ENCODE data around the gene TBL1X. TPM values are rescaled to one million over a fixed set of nuclear protein-coding genes. Genes with fewer than 3 reads are reported as not detected.

Gene TBL1X
- total and polyA plus RNA-seq, 4 donors = 10.1 to 16.0 (median 13.5) TPM

DNA sequence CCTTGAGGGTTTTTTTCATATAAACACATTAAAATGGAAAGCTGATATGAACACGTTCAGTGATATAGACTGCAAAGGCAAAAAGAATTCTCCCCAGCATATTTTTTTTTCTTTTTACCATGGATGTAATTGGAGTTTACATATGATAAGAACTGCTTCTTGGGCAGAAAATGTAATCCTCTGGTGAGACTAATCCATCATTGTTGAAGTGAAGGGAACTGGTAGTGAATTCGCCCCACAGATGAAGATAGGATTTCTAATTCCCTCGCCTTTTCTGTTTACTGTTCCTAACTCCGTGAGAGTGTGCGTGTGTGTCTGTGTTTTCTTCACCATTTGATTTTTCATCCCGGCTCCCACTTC is 211.9 kb downstream of the TBL1X start:
- Histone ChIP-seq H3K36me3 (ENCODE audit: control insufficient read depth, insufficient read depth, low read length) (no peaks in the 10 kb centered on the region), H3K27me3 (ENCODE audit: control insufficient read depth, insufficient read depth, low read length) (no peaks in the 10 kb centered on the region), H3K4me3 (ENCODE audit: low read depth, low read length) (no peak overlapping the region), H3K27ac (ENCODE audit: low read depth, low read length) (no peak overlapping the region), H3K4me1 (ENCODE audit: control insufficient read depth, insufficient read depth, low read length) (no peaks in the 10 kb centered on the region), H3K9me3 (ENCODE audit: control insufficient read depth, insufficient read depth, low read length) (no peaks in the 10 kb centered on the region)
- DNase-seq (ENCODE audit: low read depth in 4 of 6, low spot score in 6 of 6) = no peak
- no CpG with 5 or more reads among the region's 6 CpGs for WGBS (ENCODE audit: insufficient coverage)

DNA sequence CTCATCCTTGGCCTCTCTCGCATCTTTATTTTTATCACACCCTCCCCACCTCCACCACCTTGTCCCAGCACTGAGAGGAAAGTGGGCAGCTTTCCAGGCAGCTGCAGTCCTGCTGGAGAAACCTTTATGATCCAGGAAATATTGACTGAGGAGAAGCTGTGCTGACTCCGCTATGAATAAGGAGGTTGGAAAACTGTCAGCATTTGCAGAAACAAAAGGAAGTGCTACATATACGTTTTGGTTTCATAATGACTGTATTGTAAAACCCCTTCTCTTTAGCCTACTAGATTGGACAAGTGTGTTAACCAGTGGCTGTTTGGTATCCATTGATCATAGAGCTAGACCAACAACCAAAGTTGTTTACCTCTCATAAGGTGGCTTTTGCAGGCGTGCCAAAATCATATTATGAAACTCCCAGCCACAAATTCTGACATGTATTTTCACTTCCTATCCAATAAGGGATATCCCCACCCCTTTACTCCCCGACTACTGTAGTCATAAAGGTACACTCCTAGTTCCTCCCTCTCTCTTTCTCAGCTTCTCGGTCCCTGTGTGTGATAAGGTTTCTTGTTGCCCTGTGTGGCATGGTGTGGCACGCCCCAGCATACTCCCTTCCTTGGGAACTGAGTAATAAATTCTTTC is 212.4 kb downstream of the TBL1X start:
- DNase-seq (ENCODE audit: low read depth in 4 of 6, low spot score in 6 of 6) = peak in 1 of 6 donors; percentile 15
- H3K27ac ChIP-seq (ENCODE audit: low read depth, low read length) = no peak overlapping the region
- H3K4me1 ChIP-seq (ENCODE audit: control insufficient read depth, insufficient read depth, low read length) = no peaks in the 10 kb centered on the region
- no peaks in the 10 kb centered on the region for H3K36me3 ChIP-seq (ENCODE audit: control insufficient read depth, insufficient read depth, low read length)
- H3K27me3 ChIP-seq (ENCODE audit: control insufficient read depth, insufficient read depth, low read length) = no peaks in the 10 kb centered on the region
- no peaks in the 10 kb centered on the region for H3K9me3 ChIP-seq (ENCODE audit: control insufficient read depth, insufficient read depth, low read length)
- H3K4me3 ChIP-seq (ENCODE audit: low read depth, low read length) = no peak overlapping the region
- WGBS (ENCODE audit: insufficient coverage) = 62% methylated on average over 2 of the region's 7 CpGs

DNA sequence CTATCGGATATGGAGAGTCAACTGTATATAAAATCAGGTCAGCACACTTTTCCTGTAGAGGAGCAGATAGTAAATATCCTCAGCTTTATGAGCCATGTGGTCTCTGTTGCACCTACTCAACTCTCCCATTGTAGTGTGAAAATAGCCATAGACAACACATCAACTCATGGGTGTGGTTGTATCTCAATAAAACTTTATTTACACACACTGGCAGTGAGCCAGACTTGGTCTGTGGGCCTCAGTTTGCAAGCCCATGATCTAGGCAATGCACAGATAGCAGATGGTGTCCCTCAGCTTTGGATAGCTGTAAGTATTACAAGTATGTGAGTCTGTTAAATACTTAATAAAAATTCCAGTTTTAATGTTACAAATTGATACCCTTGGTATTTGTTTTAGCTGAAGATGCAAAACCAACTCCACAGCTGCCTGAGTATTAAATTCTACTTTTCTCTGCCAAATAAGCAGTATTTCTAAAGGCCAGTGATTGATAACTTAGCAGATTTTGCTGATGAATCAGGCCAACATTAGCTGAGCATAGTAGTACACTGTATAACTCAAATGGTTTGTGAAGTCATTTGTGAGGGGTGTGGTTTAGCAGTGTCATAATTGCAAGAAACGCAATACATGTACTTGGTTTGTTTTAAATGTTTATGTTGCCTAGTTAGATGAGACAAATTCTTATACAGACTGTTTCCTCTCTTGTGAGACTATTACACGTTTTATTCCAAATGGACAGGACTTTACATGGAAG is 213.5 kb downstream of the TBL1X start:
- no CpG with 5 or more reads among the region's 3 CpGs for WGBS (ENCODE audit: insufficient coverage)
- Histone ChIP-seq H3K4me1 (ENCODE audit: control insufficient read depth, insufficient read depth, low read length) (no peaks in the 10 kb centered on the region), H3K9me3 (ENCODE audit: control insufficient read depth, insufficient read depth, low read length) (no peaks in the 10 kb centered on the region), H3K27me3 (ENCODE audit: control insufficient read depth, insufficient read depth, low read length) (peaks cover 3% of the 10 kb centered on the region), H3K36me3 (ENCODE audit: control insufficient read depth, insufficient read depth, low read length) (no peaks in the 10 kb centered on the region), H3K4me3 (ENCODE audit: low read depth, low read length) (no peak overlapping the region), H3K27ac (ENCODE audit: low read depth, low read length) (no peak overlapping the region)
- no peak for DNase-seq (ENCODE audit: low read depth in 4 of 6, low spot score in 6 of 6)

DNA sequence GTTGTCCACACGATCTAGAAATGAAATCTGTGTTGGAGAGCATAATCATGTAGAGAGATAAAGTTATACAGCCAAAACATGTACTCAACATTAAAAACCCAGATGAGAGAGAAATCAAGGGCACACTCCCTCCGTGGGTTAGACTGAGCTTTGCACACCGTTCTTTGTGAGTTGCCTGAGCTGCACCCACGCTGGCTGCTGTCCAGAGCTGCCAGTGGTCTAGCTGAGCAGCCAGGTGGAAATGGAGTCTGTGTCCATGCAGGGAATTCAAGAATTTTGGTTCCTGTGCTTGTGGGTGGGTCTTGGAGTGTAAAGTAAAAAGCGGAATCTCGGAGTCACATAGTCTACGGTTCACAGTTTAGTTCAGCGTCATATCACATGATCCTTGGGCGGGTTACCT is 216.2 kb downstream of the TBL1X start:
- peaks cover 8% of the 10 kb centered on the region for H3K27me3 ChIP-seq (ENCODE audit: control insufficient read depth, insufficient read depth, low read length)
- H3K4me1 ChIP-seq (ENCODE audit: control insufficient read depth, insufficient read depth, low read length) = no peaks in the 10 kb centered on the region
- no peaks in the 10 kb centered on the region for H3K36me3 ChIP-seq (ENCODE audit: control insufficient read depth, insufficient read depth, low read length)
- no peak for DNase-seq (ENCODE audit: low read depth in 4 of 6, low spot score in 6 of 6)
- WGBS (ENCODE audit: insufficient coverage) = 60% methylated on average over 3 of the region's 9 CpGs
- no peak overlapping the region for H3K27ac ChIP-seq (ENCODE audit: low read depth, low read length)
- no peaks in the 10 kb centered on the region for H3K9me3 ChIP-seq (ENCODE audit: control insufficient read depth, insufficient read depth, low read length)
- H3K4me3 ChIP-seq (ENCODE audit: low read depth, low read length) = no peak overlapping the region

DNA sequence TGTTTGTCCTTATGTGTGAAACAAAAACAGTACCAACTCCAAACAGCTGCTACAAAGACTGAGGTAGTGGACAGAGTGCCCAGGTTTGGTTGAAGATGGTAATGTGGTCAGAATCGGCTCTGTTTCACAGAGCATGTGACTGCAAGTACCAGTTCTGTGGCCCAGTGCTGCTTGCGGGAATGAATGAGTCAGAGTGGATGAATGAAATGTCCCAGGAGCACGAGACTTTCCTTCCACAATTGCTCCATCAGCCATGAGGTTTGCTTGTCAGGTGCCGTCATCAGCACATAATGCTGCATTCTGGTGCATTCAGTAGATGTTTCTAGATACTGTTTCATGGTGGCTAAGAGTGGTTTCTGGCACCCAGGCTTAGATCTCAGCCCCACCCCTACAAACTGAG is 216.6 kb downstream of the TBL1X start:
- H3K27me3 ChIP-seq (ENCODE audit: control insufficient read depth, insufficient read depth, low read length) = peaks cover 8% of the 10 kb centered on the region
- no peaks in the 10 kb centered on the region for H3K9me3 ChIP-seq (ENCODE audit: control insufficient read depth, insufficient read depth, low read length)
- H3K27ac ChIP-seq (ENCODE audit: low read depth, low read length) = no peak overlapping the region
- peaks cover 3% of the 10 kb centered on the region for H3K36me3 ChIP-seq (ENCODE audit: control insufficient read depth, insufficient read depth, low read length)
- 69% methylated on average over 3 of the region's 4 CpGs for WGBS (ENCODE audit: insufficient coverage)
- H3K4me3 ChIP-seq (ENCODE audit: low read depth, low read length) = no peak overlapping the region
- H3K4me1 ChIP-seq (ENCODE audit: control insufficient read depth, insufficient read depth, low read length) = no peaks in the 10 kb centered on the region
- no peak for DNase-seq (ENCODE audit: low read depth in 4 of 6, low spot score in 6 of 6)

DNA sequence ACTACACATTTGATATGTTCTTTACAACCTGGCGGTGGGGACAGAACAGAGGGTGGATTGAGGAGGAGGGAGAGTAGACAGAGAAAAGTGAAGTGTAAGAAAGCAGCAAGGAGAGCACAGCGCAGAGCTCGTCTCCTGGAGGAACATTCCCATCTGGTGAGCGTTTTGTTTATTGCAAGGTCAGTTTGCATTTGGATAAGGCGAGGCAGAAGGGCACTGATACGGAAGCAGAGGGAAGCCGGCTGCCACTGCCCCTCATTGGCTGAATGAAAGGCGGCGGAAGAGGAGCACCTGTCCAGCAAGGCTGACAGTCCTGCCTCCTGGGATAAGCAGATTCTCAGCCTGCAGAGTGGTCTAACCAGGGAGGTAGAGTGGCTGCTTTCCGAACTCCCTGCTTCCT is 217.6 kb downstream of the TBL1X start:
- 46% methylated on average over 9 of the region's 10 CpGs for WGBS (ENCODE audit: insufficient coverage)
- Histone ChIP-seq H3K4me3 (ENCODE audit: low read depth, low read length) (no peak overlapping the region), H3K4me1 (ENCODE audit: control insufficient read depth, insufficient read depth, low read length) (no peaks in the 10 kb centered on the region), H3K9me3 (ENCODE audit: control insufficient read depth, insufficient read depth, low read length) (no peaks in the 10 kb centered on the region), H3K27ac (ENCODE audit: low read depth, low read length) (no peak overlapping the region), H3K27me3 (ENCODE audit: control insufficient read depth, insufficient read depth, low read length) (peaks cover 8% of the 10 kb centered on the region), H3K36me3 (ENCODE audit: control insufficient read depth, insufficient read depth, low read length) (peaks cover 3% of the 10 kb centered on the region)
- DNase-seq (ENCODE audit: low read depth in 4 of 6, low spot score in 6 of 6) = peak in 3 of 6 donors; percentile 19 to 78 (median 49)

DNA sequence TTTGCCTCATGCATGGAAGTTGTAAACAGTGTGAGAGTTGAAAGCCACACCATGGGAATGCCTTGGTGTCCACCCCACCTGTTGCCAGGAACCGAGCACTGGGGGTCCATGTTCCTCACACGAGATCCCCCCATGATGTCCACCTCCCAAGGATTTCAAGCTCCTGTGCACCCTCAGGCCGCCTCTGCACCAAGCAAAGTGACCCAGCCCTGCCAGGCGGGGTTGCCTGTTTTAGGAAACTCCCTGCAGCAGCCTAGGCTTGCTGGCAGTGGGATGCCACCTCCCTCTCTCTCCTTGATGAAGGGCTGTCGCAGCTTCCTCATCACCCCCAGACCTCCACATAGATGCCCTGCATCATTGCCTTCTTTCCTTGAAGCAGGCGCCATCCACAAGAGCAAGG is 218.0 kb downstream of the TBL1X start:
- Histone ChIP-seq H3K36me3 (ENCODE audit: control insufficient read depth, insufficient read depth, low read length) (peaks cover 3% of the 10 kb centered on the region), H3K27ac (ENCODE audit: low read depth, low read length) (no peak overlapping the region), H3K4me1 (ENCODE audit: control insufficient read depth, insufficient read depth, low read length) (no peaks in the 10 kb centered on the region), H3K9me3 (ENCODE audit: control insufficient read depth, insufficient read depth, low read length) (no peaks in the 10 kb centered on the region), H3K27me3 (ENCODE audit: control insufficient read depth, insufficient read depth, low read length) (peaks cover 8% of the 10 kb centered on the region), H3K4me3 (ENCODE audit: low read depth, low read length) (no peak overlapping the region)
- no peak for DNase-seq (ENCODE audit: low read depth in 4 of 6, low spot score in 6 of 6)
- WGBS (ENCODE audit: insufficient coverage) = 79% methylated on average over 6 of the region's 6 CpGs

DNA sequence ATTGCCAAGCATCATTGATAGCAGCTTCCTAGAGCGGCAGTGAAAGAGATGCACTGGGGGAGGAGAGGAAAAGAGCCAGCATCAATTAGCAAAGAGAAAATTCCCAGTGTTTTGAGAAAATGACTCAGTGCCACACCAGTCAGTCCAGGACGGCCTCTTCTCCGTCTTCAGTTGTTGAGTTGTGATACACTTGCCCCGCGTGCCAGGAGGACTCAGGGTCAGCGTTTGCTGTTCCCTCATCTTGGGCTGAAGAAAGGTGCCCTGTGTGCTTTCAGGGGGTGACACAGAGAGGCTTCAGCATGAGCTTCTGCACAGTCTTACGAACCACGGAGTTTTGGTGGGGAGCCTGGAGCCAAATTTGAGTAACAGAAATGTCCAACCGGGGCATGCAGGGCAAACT is 218.5 kb downstream of the TBL1X start:
- DNase-seq (ENCODE audit: low read depth in 4 of 6, low spot score in 6 of 6) = no peak
- H3K27me3 ChIP-seq (ENCODE audit: control insufficient read depth, insufficient read depth, low read length) = peaks cover 8% of the 10 kb centered on the region
- no peak overlapping the region for H3K27ac ChIP-seq (ENCODE audit: low read depth, low read length)
- peaks cover 3% of the 10 kb centered on the region for H3K36me3 ChIP-seq (ENCODE audit: control insufficient read depth, insufficient read depth, low read length)
- no peaks in the 10 kb centered on the region for H3K9me3 ChIP-seq (ENCODE audit: control insufficient read depth, insufficient read depth, low read length)
- H3K4me1 ChIP-seq (ENCODE audit: control insufficient read depth, insufficient read depth, low read length) = no peaks in the 10 kb centered on the region
- no peak overlapping the region for H3K4me3 ChIP-seq (ENCODE audit: low read depth, low read length)
- WGBS (ENCODE audit: insufficient coverage) = 63% methylated on average over 5 of the region's 9 CpGs

DNA sequence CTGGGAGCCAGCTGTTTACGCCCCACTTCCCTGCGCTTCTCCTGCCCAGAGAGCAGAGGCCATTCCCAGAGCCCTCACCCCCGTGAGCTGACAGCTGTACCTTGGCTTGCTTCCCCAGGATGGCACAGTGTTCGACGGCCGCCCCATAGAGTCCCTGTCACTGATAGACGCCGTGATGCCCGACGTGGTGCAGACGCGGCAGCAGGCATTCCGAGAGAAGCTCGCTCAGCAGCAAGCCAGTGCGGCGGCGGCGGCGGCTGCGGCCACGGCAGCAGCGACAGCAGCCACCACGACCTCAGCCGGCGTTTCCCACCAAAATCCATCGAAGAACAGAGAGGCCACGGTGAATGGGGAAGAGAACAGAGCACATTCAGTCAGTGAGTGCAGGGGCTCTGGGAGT is 223.0 kb downstream of the TBL1X start:
- 90% methylated on average over 27 of the region's 27 CpGs for WGBS (ENCODE audit: insufficient coverage)
- no peak overlapping the region for H3K27ac ChIP-seq (ENCODE audit: low read depth, low read length)
- H3K36me3 ChIP-seq (ENCODE audit: control insufficient read depth, insufficient read depth, low read length) = peaks cover 8% of the 10 kb centered on the region
- no peaks in the 10 kb centered on the region for H3K9me3 ChIP-seq (ENCODE audit: control insufficient read depth, insufficient read depth, low read length)
- H3K4me1 ChIP-seq (ENCODE audit: control insufficient read depth, insufficient read depth, low read length) = no peaks in the 10 kb centered on the region
- no peak overlapping the region for H3K4me3 ChIP-seq (ENCODE audit: low read depth, low read length)
- DNase-seq (ENCODE audit: low read depth in 4 of 6, low spot score in 6 of 6) = no peak
- H3K27me3 ChIP-seq (ENCODE audit: control insufficient read depth, insufficient read depth, low read length) = peaks cover 6% of the 10 kb centered on the region

DNA sequence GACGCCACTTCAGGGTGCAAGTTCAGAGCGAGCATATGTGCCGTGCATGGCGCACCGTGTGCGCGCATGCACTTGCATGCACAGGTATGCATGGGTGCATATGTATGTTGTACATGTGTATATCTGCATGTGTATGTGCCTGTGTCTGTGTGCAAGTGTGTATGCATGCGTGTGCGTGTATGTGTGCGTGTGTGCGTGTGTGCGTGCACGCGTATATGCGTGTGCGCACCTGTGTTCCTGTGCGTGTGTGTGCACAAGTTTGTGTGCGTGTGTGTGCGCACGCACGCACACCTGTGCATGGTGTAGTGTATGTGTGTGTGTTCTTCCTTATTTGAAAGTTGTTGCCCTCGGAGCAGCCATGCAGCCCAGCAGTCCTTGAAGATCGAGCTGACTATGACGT is 224.0 kb downstream of the TBL1X start:
- no peak for DNase-seq (ENCODE audit: low read depth in 4 of 6, low spot score in 6 of 6)
- Histone ChIP-seq H3K27ac (ENCODE audit: low read depth, low read length) (no peak overlapping the region), H3K9me3 (ENCODE audit: control insufficient read depth, insufficient read depth, low read length) (no peaks in the 10 kb centered on the region), H3K4me1 (ENCODE audit: control insufficient read depth, insufficient read depth, low read length) (no peaks in the 10 kb centered on the region), H3K4me3 (ENCODE audit: low read depth, low read length) (no peak overlapping the region), H3K27me3 (ENCODE audit: control insufficient read depth, insufficient read depth, low read length) (peaks cover 3% of the 10 kb centered on the region), H3K36me3 (ENCODE audit: control insufficient read depth, insufficient read depth, low read length) (peaks cover 12% of the 10 kb centered on the region)
- 96% methylated on average over 24 of the region's 24 CpGs for WGBS (ENCODE audit: insufficient coverage)

Data from spinal cord (tissue), 10 donors.